GM19043 (cell line): Measurements from ENCODE around the gene TRPM3.
"Not testable (repeated sequence)": the region's sequence is repeated elsewhere in the genome, so short reads cannot be mapped to it uniquely, and the experiment has no call there.

ENCODE experiments used
- ATAC-seq: cut with Tn5 transposase; IDR thresholded peaks from one replicate; pipeline ENCODE4 v1.9.1; 2021; ENCODE audit warnings: low read depth; ENCODE audit not compliant: unreplicated experiment

Gene TRPM3

GRCh38 chr9:70791936-70792335 lies 329.5 kb downstream of the TRPM3 start:
- ATAC-seq = no peak

DNA sequence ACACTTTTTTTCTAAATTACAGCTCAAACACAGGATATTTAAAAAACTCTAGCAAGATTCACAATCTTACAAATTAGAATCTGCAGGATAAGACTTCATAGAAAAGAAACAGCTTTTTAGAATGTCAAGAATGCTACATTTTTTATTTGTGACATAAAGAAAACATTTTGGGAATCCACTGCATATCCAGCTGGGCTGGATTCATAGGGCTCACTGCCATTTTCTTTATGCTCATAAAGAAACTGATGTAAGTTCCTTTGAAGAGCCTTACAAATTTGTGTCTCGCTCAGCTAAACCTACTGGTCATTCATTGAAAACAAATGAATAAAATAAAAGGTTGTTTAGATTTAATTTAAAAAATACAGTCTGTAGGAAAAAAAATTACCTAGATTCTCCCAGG lies 332.3 kb downstream of the TRPM3 start:
- ATAC-seq = no peak

GRCh38 chr9:70784456-70784855 lies 337.0 kb downstream of the TRPM3 start:
- ATAC-seq = no peak

DNA sequence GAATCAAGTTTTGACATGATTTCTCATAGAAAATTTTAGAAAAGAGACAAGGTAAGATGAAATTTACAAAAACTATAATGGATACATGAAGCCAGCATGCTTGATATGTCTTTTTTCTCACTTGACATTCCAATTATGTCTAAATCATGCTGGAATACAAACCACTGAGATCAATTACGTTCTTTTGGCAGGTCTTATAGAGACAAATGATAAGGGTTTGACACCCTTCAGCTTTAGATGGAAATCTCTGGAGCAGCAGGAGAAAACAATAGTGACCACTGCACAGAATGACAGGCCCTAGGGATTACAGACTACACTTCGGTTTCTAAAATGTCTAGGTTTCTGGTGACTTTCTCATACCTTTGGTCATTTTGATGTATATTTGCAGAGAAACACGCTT lies 342.9 kb downstream of the TRPM3 start:
- ATAC-seq = no peak

DNA sequence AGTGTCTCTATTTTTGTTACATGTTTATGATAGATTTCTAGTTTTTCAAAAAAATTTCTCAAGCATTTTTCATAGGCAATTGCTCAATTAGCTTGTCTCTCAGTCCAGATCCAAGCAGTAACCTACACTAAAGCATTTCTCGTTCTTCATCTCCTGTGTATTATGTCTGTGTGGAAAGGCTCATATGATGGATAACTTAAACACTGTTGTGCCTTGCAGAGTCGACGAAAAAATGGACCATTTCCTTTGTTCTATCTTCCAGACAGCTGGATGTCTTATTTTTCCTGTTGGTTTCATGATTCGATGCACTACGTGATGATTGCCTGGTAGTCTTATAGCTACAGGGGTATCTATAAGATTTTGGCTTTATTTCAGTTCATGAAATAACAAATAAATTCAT lies 347.8 kb downstream of the TRPM3 start:
- ATAC-seq = no peak

- ATAC-seq = no peak
These were observed 348.8 kb downstream of the TRPM3 start for GRCh38 chr9:70772601-70773000.

DNA sequence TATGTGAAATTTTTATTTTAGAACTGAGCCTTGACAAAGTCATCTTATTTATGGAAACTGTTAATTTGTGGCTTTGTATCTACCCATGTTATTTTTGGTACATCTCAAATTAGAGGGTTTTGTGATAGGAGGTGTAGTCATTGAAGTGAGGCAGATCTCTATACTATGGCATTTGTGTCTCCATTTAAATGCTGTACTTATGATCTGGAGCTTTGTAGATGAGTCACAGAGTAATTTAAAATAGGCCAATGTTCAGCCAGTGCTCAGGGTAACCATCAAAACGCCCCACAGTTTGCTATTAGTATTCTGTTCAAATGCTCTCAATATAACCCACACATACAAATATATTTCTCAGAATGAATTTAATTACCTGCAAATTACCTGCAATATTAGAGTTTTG lies 355.5 kb downstream of the TRPM3 start:
- ATAC-seq = no peak

DNA sequence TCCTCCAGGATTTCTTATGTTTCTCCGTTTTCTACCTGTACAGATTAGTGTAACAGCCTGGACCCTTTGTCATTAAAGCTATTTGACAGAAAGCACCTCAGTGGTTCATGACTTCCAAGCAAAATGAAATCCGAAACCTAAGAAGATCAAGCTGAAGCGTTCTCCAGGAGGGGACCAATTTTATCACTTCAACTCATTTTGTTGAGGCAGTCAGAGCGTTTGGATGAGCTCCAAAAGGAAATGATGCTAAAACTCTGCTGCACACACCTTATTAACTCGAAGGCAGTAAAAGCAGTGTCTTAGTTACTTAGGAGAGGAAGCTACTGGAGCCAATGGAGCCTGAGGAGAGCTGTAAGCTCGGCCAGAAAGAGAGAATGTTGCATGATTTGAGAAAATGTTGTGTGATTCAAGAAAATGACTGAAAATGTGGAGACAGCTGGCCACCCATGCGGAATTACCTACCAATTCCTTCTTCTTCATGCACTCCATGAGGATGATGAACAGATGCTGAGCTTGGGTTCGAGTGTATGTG lies 360.2 kb downstream of the TRPM3 start:
- ATAC-seq = no peak

- no peak for ATAC-seq
These were observed 361.2 kb downstream of the TRPM3 start for GRCh38 chr9:70760228-70760627.

- ATAC-seq = no peak
These were observed 368.1 kb downstream of the TRPM3 start for GRCh38 chr9:70753311-70753710.

GRCh38 chr9:70749066-70749465 lies 372.4 kb downstream of the TRPM3 start:
- no peak for ATAC-seq

DNA sequence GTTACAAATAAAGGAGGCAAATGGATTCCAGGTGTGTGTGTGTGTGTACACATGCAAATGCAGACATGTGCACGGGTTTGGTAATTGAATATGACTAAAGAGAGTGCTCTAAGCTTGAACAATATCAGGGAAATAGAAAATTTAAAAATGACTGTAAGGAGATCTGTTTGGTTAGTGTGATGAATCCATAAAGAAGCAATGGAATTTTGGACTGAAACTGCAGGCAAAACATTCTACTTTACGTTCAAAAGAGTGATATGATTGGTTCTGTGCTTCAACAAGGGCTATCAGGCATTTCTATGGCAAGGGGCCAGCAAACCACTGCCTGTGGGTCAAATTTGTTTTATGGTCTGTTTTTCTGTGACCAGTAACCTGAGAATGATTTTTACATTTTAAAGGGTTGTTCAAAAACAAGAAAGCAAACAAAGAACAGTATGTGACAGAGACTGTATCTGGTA lies 374.1 kb downstream of the TRPM3 start:
- no peak for ATAC-seq

GRCh38 chr9:70746760-70747159 lies 374.7 kb downstream of the TRPM3 start:
- ATAC-seq = no peak

DNA sequence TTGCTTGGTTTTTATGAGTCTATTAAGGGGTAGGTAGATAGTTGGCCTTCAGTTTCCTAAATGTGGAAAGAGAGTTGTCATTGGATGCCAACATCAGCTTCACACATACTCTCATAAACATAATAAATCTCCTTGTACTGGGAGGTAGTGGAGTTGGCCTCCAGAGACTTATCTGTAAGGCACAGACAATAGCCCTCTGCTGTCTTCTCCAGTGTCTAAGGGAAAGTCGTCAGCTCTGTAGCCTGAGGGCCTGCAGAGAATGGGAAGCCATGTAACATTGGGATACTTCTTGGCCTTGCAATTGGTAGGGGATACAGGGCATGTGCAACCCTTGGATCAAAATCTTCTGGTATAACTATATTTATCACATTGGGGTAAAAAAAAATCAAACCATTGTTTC lies 375.1 kb downstream of the TRPM3 start:
- ATAC-seq = no peak

DNA sequence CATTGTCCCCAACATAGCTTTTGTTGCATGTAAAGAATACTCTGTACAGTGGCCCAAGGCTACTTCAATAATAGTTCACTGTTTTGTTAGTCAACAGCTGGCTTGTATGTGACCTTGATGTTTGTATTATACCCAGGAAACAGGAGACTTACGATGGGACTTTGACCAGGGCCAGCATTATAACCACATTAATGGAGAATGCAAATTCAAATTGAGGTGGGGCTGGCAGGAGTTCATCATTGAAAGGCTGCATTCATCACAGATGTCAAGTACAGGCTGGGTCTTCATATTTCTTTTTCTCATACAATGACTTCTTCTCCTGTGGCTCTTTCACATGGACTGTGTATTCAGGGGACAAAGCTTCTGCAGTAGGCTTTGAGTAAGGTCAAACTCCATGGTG lies 396.6 kb downstream of the TRPM3 start:
- ATAC-seq = not testable (repeated sequence)

- not testable (repeated sequence) for ATAC-seq
These were observed 397.4 kb downstream of the TRPM3 start for GRCh38 chr9:70724025-70724424.

DNA sequence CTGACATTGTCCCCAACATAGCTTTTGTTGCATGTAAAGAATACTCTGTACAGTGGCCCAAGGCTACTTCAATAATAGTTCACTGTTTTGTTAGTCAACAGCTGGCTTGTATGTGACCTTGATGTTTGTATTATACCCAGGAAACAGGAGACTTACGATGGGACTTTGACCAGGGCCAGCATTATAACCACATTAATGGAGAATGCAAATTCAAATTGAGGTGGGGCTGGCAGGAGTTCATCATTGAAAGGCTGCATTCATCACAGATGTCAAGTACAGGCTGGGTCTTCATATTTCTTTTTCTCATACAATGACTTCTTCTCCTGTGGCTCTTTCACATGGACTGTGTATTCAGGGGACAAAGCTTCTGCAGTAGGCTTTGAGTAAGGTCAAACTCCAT lies 414.6 kb downstream of the TRPM3 start:
- not testable (repeated sequence) for ATAC-seq

DNA sequence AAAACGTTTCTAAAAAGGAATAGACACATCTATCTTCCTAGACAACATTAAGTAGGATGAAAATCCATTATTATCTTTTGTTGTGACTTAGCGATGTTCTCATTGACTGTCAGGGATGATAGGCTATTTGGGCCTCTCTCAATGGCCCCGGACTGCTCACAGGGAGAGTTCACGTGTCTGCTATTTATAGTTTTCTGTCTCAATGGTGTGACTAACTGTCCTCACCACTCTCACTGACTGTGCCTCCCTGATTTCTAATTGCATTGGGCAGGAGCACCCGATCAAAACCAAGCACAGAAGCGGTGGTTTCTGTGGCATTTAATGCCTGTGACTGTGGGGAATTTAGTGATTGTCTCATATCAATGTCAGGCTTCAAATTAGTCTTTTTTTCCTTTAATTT lies 420.3 kb downstream of the TRPM3 start:
- no peak for ATAC-seq

GRCh38 chr9:70696694-70697335 lies 424.6 kb downstream of the TRPM3 start:
- ATAC-seq = no peak

- no peak for ATAC-seq
These were observed 426.7 kb downstream of the TRPM3 start for GRCh38 chr9:70694758-70695157.

GRCh38 chr9:70693186-70693585 lies 428.2 kb downstream of the TRPM3 start:
- ATAC-seq = no peak

DNA sequence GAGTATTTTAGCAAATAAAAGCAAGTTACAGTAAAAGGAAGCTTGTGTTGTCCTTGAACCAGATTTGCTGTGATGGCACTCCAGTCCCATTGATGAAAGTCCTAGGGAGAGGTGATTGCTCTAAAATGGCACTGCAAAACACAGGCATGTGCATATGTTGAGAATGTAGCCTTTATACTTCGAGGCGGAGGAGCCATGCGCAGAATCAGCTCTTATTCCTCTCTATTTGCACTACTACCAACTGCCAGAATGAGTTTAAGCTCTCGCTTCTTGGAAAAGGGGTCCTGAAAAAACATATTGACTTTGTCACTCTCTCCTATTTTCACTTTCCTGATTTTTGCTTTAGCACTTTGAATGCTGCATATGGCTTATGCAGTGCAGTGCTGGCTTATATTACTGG lies 429.0 kb downstream of the TRPM3 start:
- no peak for ATAC-seq

GRCh38 chr9:70688704-70689103 lies 432.7 kb downstream of the TRPM3 start:
- no peak for ATAC-seq
